Karpas-422 (cell line): ENCODE results near the gene CAMK2G. TPM values are rescaled to one million over a fixed set of nuclear protein-coding genes. Genes with fewer than 3 reads are reported as not detected.
A peak's percentile ranks its signal among the peaks of the same experiment; 100 is the strongest.

Experiments
- DNase-seq: peaks from one replicate; pipeline ENCODE4 v3.0.0-alpha.2; 2015
- H2AFZ ChIP-seq: fragments of 200-600 bp; sonication (generic); 2 replicates; pipeline ENCODE4 v1.6.1; 2014; ENCODE audit warnings: antibody characterized with exemption, low read length, mixed read lengths
- H3K27ac ChIP-seq: fragments of 200-600 bp; sonication (generic); 2 replicates; pipeline ENCODE4 v1.5.1; 2014; ENCODE audit warnings: mild to moderate bottlenecking, low read length, moderate library complexity
- H3K27me3 ChIP-seq: fragments of 200-600 bp; sonication (generic); 2 replicates; pipeline ENCODE4 v1.6.1; 2014; ENCODE audit warnings: low read length, mixed read lengths
- H3K36me3 ChIP-seq: fragments of 200-600 bp; sonication (generic); 2 replicates; pipeline ENCODE4 v1.6.1; 2014; ENCODE audit warnings: low read length, mixed read lengths; ENCODE audit not compliant: insufficient read depth
- H3K4me1 ChIP-seq: fragments of 200-600 bp; sonication (generic); 2 replicates; pipeline ENCODE4 v1.6.1; 2014; ENCODE audit warnings: mild to moderate bottlenecking, low read length, mixed read lengths
- H3K4me2 ChIP-seq: fragments of 200-600 bp; sonication (generic); 2 replicates; pipeline ENCODE4 v1.6.1; 2014; ENCODE audit warnings: low read length, low read depth, mild to moderate bottlenecking; ENCODE audit not compliant: poor library complexity, severe bottlenecking
- H3K4me3 ChIP-seq: fragments of 200-600 bp; sonication (generic); 2 replicates; pipeline ENCODE4 v1.5.1; 2014; ENCODE audit warnings: mild to moderate bottlenecking, antibody characterized with exemption, low read length, mixed read lengths
- H3K79me2 ChIP-seq: fragments of 200-600 bp; sonication (generic); 2 replicates; pipeline ENCODE4 v1.6.1; 2014; ENCODE audit warnings: mild to moderate bottlenecking, low read length, mixed read lengths
- H3K9ac ChIP-seq: fragments of 200-600 bp; sonication (generic); 2 replicates; pipeline ENCODE4 v1.6.0; 2014; ENCODE audit warnings: low read length
- H3K9me2 ChIP-seq: fragments of 200-600 bp; sonication (generic), shearing (Covaris generic); replicated peaks from 2 replicates; pipeline ENCODE4 v1.6.0; 2014; ENCODE audit warnings: mild to moderate bottlenecking, low read length, moderate library complexity; ENCODE audit not compliant: insufficient read depth
- H3K9me3 ChIP-seq: fragments of 300-700, 200-600 bp; sonication (generic); 2 replicates; pipeline ENCODE4 v1.6.1; 2014; ENCODE audit warnings: low read length, mixed read lengths
- H4K20me1 ChIP-seq: fragments of 200-600 bp; sonication (generic); 2 replicates; pipeline ENCODE4 v1.6.1; 2014; ENCODE audit warnings: mild to moderate bottlenecking, antibody characterized with exemption, low read length, low read depth; ENCODE audit not compliant: insufficient read depth
- total RNA-seq: library from RNA; depleted of rRNA; stranded (reverse); fragments of >200 nt; shearing (Covaris generic); gene quantifications from 2 replicates; pipeline ENCODE4 v1.2.3, GENCODE V29; 2014; ENCODE audit warnings: low replicate concordance

CAMK2G gene
- total RNA-seq, 1 experiment from 2014 or later: 28.2 TPM

DNA sequence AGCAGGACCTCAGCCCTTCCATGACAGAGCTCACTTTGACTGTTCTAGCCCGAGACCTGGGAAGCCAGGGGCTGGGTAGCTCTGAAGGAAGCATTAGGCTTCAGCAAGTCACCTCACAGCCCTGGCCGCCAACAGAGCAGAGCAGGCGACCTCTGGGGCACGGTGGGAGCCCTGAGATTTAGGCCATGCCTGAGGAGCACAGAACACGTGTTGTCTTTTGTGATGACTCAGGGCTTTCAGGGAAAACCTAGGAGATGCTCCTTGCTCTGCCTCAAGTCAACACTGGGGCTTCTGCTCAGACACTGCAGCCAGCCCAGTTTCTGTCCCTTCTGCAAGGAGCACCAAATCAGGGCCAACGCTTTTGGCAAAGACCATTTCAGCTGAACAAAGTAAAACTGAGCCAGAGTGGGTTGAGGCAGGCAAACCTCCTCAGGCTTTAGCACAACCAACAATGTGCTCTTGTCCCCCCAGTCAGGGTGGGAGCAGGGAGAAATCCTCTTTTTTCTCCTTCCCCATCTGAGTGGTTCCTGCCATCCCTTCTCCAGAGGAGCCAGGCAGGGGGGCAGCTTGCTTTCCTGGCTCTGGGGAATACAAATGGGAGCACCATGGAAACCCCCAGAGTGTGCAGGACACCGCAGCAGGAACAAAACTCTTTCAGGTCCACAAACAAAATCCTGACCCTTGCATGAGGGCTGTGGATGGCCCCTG, 14.4 kb downstream of the CAMK2G start:
- Histone ChIP-seq H4K20me1 (no peaks in the 10 kb centered on the region), H2AFZ (no peak overlapping the region), H3K4me1 (peaks cover 74% of the 10 kb centered on the region), H3K27me3 (no peaks in the 10 kb centered on the region), H3K4me2 (peak overlapping the region; percentile 55), H3K27ac (peak overlapping the region; percentile 82), H3K9ac (peak overlapping the region; percentile 62), H3K36me3 (peaks cover 12% of the 10 kb centered on the region; the same call in 1 of the 2 replicates), H3K9me3 (no peaks in the 10 kb centered on the region), H3K4me3 (no peak overlapping the region; the same call in 1 of the 2 replicates), H3K79me2 (peaks cover 76% of the 10 kb centered on the region), H3K9me2 (no peaks in the 10 kb centered on the region)
- DNase-seq: peak; percentile 55

DNA sequence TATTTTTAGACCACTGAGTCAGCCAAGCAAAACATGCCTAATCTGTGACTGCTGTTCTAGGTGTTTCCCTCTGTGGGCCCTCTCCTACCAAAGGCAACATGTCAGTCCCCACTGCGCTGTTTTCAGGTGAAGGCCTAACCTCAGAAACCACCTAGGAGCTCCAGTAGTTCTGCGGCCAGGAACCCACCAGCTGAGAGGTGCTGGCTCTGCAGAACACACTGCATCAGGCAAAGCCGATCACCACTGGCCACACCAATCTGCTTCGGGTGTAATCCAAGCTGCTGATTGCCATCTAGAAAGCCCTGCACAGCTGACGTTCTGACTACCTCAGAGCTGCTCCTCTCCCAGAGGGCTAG, 14.9 kb downstream of the CAMK2G start:
- Histone ChIP-seq H3K4me3 (peak overlapping the region; percentile 4; the same call in 1 of the 2 replicates), H3K27ac (peak overlapping the region; percentile 82), H3K9me2 (no peaks in the 10 kb centered on the region), H3K4me1 (peaks cover 73% of the 10 kb centered on the region), H3K27me3 (no peaks in the 10 kb centered on the region), H3K9me3 (no peaks in the 10 kb centered on the region), H3K79me2 (peaks cover 75% of the 10 kb centered on the region), H3K36me3 (peaks cover 10% of the 10 kb centered on the region; the same call in 1 of the 2 replicates), H4K20me1 (no peaks in the 10 kb centered on the region), H2AFZ (no peak overlapping the region), H3K4me2 (peak overlapping the region; percentile 55), H3K9ac (peak overlapping the region; percentile 62)
- DNase-seq: peak; percentile 66

DNA sequence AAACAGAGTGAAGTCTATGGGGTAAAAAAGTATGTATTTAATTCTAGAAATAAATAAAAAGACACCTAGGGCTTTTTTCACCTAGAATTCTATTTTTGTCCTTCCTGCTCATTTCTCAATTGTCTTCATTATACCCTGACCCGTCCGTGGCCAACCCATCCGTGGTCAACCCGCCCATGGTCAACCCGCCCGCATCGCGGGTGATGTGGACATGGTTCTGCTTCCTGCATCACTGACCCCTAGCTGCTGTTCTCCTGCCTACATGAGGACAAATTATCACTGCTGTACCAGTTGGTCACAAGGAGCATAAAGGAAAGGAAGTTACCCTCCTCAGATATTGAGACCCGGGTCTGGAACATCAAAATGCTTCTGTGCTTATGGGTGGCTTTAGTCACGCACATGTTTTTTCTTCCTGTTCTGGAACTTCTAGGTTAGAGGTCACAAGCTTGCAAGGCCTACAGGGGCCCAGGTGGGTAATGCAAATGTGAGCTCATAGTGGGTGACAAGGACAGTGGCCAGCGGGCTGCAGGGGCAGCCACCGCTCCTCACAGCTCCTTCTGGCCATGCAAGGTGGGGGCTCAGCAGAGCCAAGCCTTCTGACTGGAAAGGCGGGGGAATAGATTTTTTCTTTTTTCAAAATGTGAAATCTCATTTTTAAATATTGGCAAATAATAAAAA, 15.5 kb downstream of the CAMK2G start:
- Histone ChIP-seq H3K4me2 (peak overlapping the region; percentile 55), H3K27ac (peak overlapping the region; percentile 82), H3K4me1 (peaks cover 73% of the 10 kb centered on the region), H3K9me2 (no peaks in the 10 kb centered on the region), H3K36me3 (peaks cover 10% of the 10 kb centered on the region; the same call in 1 of the 2 replicates), H2AFZ (no peak overlapping the region), H3K4me3 (0 out of 2 replicates have a peak overlapping the region, but pooled peaks have one; percentile 4), H4K20me1 (no peaks in the 10 kb centered on the region), H3K27me3 (no peaks in the 10 kb centered on the region), H3K79me2 (peaks cover 70% of the 10 kb centered on the region), H3K9ac (peak overlapping the region; percentile 62), H3K9me3 (no peaks in the 10 kb centered on the region)
- DNase-seq: peak; percentile 64

DNA sequence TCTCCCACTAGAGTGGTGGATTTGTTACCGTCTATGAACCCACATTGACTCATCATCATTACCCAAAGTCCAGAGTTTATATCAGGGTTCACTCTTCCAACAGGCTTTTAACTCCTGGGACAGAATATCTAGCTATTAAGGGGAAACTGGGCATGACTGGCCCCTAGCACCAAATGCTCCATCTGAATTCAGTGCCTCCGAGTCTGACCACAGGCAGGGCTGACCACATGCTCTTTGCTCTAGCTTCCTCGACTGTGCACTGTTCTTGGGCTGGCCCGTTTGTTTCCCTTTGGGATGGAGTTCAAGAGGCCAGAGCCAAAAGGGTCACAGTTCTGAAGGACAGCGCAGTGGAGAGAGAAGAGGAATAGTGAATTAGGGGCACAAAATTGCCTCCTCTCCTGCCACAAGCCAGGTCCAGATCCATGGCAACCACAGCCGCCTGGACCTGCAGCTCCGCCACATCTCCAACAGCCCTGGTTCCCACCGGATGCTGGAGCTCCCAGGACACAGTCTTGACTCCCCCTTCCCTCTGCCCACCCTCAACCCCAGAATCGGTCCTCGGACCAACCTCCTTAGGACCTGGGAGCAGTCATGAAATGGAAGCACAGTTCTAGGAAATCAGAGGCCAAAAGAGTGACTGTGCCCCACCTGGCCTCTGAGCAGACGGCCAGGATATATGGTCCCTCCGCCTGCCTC, 16.2 kb downstream of the CAMK2G start:
- H3K36me3 ChIP-seq: peaks cover 10% of the 10 kb centered on the region; the same call in 1 of the 2 replicates
- H3K4me2 ChIP-seq: peak overlapping the region; percentile 55
- H3K4me1 ChIP-seq: peaks cover 67% of the 10 kb centered on the region
- H3K4me3 ChIP-seq: no peak overlapping the region
- H2AFZ ChIP-seq: no peak overlapping the region
- H3K9me2 ChIP-seq: no peaks in the 10 kb centered on the region
- no peaks in the 10 kb centered on the region for H4K20me1 ChIP-seq
- H3K27ac ChIP-seq: peak overlapping the region; percentile 82
- H3K27me3 ChIP-seq: no peaks in the 10 kb centered on the region
- H3K9me3 ChIP-seq: no peaks in the 10 kb centered on the region
- H3K79me2 ChIP-seq: peaks cover 62% of the 10 kb centered on the region
- H3K9ac ChIP-seq: no peak overlapping the region
- DNase-seq: no peak

DNA sequence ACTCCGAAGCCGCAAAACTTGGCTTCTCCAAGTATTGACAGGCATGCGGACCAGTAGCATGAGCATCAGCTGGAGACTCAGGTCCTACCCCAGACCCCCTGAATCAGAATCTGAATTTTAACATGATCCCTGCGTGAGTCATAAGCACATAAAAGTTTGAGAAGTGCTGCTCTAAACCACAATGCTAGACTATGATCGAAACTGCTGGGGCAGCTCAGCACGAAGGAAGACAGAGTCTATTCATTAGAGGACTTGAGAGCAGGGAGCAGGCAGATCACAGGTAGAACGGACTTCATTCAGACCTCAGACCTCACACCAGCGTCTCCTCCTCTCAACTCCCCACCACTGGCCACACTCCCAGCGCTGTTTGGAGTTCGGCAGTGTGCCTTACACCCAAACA, 16.9 kb downstream of the CAMK2G start:
- Histone ChIP-seq H3K79me2 (peaks cover 55% of the 10 kb centered on the region), H3K4me2 (no peak overlapping the region), H3K9me3 (no peaks in the 10 kb centered on the region), H3K27me3 (no peaks in the 10 kb centered on the region), H3K27ac (peak overlapping the region; percentile 50), H3K9me2 (no peaks in the 10 kb centered on the region), H3K4me1 (peaks cover 59% of the 10 kb centered on the region), H3K36me3 (peaks cover 10% of the 10 kb centered on the region; the same call in 1 of the 2 replicates), H3K9ac (no peak overlapping the region), H3K4me3 (no peak overlapping the region), H4K20me1 (no peaks in the 10 kb centered on the region), H2AFZ (no peak overlapping the region)
- no peak for DNase-seq

DNA sequence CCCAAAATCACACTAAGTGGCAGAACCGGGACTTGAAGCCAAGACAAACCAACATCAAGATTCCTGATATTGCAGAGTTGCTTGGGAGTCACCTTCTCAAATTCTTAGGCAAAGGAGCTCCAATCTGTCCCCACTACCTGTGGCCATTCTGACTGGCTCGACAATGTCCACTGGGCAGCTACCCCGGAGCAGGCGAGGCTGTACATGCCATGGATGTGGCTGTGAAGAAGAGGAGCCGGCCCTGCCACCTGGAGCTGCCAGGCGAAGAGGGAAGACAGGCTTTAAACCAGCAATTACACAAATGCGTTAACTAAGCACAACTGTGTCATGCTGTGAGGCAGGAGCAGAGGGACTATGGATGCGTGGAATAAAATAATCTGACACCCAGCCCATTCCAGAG, 18.1 kb downstream of the CAMK2G start:
- Histone ChIP-seq H3K79me2 (peaks cover 46% of the 10 kb centered on the region), H3K4me3 (no peak overlapping the region), H4K20me1 (no peaks in the 10 kb centered on the region), H3K9ac (no peak overlapping the region), H3K4me1 (peaks cover 49% of the 10 kb centered on the region), H3K9me2 (no peaks in the 10 kb centered on the region), H3K27ac (peak overlapping the region; percentile 50; the same call in 1 of the 2 replicates), H3K9me3 (no peaks in the 10 kb centered on the region), H2AFZ (no peak overlapping the region), H3K4me2 (no peak overlapping the region), H3K36me3 (peaks cover 10% of the 10 kb centered on the region; the same call in 1 of the 2 replicates), H3K27me3 (no peaks in the 10 kb centered on the region)
- no peak for DNase-seq

DNA sequence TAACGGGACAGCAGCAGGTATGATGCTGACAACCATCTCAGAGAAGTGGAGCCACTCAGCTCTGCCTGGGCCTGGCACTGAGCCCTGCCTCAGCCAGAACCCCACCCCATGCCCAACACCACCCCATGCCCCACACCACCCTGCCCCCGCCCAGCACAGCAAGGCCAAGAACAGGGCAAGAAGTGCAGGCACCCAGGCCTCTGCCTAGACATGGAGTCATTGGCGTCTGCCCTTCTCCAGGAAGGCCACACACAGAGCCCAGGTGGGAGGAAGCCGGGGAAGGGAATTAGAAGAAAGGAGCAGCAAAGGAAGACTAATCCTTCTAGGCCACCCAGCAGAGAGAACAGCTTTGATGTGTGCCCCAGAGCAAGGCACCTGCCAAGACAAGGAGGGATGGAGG, 18.9 kb downstream of the CAMK2G start:
- Histone ChIP-seq H3K4me2 (no peak overlapping the region), H3K9me2 (no peaks in the 10 kb centered on the region), H4K20me1 (no peaks in the 10 kb centered on the region), H3K79me2 (peaks cover 46% of the 10 kb centered on the region), H3K27me3 (no peaks in the 10 kb centered on the region), H3K4me3 (no peak overlapping the region), H3K9ac (no peak overlapping the region), H3K4me1 (peaks cover 41% of the 10 kb centered on the region), H3K27ac (no peak overlapping the region), H2AFZ (no peak overlapping the region), H3K36me3 (peaks cover 10% of the 10 kb centered on the region; the same call in 1 of the 2 replicates), H3K9me3 (no peaks in the 10 kb centered on the region)
- DNase-seq: no peak

DNA sequence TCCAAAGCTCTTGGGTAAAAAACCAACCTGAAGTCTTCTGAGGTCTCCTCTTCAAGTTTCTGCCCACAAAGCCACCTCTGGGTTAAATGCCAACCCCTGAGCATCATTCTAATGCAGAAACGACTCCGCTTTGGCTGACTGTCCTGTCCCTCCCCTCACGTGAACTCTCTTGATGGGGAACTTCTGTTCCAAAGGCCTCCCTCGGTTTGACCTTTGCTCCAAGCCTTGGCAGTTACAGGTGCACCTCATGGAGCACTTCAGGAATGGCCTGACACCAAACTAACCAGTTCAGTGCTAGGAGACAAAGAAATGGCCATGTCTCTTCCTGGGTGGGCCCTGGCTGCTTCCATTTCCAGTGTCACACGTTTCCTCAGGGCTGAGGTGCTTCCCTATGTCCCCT, 20.0 kb downstream of the CAMK2G start:
- H3K9ac ChIP-seq: no peak overlapping the region
- no peaks in the 10 kb centered on the region for H3K9me3 ChIP-seq
- H3K4me2 ChIP-seq: no peak overlapping the region
- peaks cover 35% of the 10 kb centered on the region for H3K4me1 ChIP-seq
- H3K79me2 ChIP-seq: peaks cover 40% of the 10 kb centered on the region
- no peak overlapping the region for H3K4me3 ChIP-seq
- H3K36me3 ChIP-seq: peaks cover 10% of the 10 kb centered on the region; the same call in 1 of the 2 replicates
- H3K27me3 ChIP-seq: no peaks in the 10 kb centered on the region
- no peaks in the 10 kb centered on the region for H4K20me1 ChIP-seq
- no peaks in the 10 kb centered on the region for H3K9me2 ChIP-seq
- no peak for DNase-seq
- no peak overlapping the region for H3K27ac ChIP-seq
- H2AFZ ChIP-seq: no peak overlapping the region
